GM10847 (cell line): ENCODE measurements around the gene PSMD11.

Experiments used
- POLR2A ChIP-seq: IDR thresholded peaks from 2 replicates; pipeline ENCODE4 v1.6.1; 2011; ENCODE audit not compliant: insufficient read length; ENCODE audit errors: extremely low read depth

The PSMD11 gene

DNA sequence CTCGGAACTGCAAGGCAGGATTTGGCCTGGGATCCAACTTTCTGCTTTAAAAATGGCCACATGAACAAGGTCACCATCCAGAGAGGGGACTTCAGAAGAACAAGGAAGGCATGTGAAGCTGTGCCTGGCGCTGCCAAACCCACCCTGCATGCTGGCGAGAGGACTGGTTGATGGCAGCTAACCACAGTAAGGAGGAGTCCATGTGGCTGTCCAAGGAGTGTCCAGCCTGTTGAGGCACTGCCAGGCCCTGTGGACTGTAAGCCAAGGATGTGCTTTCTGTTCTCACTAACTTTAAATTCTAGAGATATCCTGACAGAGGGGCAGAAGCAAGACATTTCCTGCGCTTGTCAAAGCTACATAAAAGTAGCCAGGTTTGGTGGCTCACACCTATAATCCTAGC, 82.8 kb downstream of the PSMD11 start:
- TF ChIP-seq POLR2A, result no peak

DNA sequence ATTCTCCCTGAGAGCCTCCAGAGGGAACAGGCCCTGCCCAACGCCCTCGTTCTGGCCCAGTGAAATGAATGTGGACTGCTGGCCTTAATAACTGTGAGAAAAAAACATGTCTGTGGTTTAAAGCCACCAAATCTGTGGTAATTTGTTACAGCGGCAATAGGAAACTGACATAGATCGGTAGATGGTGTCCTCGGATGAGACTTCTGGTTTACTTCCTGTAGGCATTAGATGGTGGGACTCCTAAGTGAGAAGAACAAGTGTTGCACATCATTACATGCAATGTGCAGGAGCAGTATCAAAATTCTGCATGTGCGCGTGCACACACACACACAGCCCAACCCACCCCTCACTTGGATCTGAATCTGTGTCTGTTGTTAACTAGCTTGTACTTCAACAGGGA, 84.5 kb downstream of the PSMD11 start:
- no peak for TF ChIP-seq POLR2A

DNA sequence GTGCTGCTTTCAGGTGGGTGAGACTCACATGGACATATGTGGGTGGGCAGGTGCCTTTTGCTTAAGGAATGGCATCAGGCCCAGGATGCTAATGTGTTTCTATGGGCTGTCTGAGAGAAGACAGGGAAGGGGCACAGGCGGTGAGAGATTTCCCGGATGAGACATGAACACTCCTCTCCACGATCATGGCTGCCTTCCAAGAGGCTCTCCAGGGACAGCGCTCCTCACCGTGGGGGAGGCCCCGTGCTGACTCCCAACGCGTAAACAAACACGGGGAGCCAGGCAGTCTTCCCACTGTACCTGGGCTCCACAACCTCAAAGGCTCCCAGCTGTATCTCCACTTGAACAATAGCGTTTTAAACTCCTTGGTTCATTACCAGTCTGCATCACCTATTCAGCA, 85.3 kb downstream of the PSMD11 start:
- TF ChIP-seq POLR2A, result no peak
